Neural progenitor cell (in vitro differentiated cells): ENCODE results near the gene TDRD10.

ENCODE experiments used
- EZH2 ChIP-seq: fragments of 200-600 bp; sonication (generic); IDR thresholded peaks from 2 replicates; pipeline ENCODE4 v1.6.1; 2017; ENCODE audit warnings: antibody characterized with exemption, mild to moderate bottlenecking, moderate library complexity
- TF ChIP-seq, protein P1 (sequence below): fragments of 200-600 bp; sonication (generic); IDR thresholded peaks from 2 replicates; pipeline ENCODE4 v1.5.1; 2017; ENCODE audit warnings: antibody characterized with exemption, mild to moderate bottlenecking

- TF ChIP-seq EZH2, result no peak
- TF ChIP-seq, protein P1, sequence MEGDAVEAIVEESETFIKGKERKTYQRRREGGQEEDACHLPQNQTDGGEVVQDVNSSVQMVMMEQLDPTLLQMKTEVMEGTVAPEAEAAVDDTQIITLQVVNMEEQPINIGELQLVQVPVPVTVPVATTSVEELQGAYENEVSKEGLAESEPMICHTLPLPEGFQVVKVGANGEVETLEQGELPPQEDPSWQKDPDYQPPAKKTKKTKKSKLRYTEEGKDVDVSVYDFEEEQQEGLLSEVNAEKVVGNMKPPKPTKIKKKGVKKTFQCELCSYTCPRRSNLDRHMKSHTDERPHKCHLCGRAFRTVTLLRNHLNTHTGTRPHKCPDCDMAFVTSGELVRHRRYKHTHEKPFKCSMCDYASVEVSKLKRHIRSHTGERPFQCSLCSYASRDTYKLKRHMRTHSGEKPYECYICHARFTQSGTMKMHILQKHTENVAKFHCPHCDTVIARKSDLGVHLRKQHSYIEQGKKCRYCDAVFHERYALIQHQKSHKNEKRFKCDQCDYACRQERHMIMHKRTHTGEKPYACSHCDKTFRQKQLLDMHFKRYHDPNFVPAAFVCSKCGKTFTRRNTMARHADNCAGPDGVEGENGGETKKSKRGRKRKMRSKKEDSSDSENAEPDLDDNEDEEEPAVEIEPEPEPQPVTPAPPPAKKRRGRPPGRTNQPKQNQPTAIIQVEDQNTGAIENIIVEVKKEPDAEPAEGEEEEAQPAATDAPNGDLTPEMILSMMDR, result no peak
Observed at GRCh38 chr1:154571244-154571963, 69.4 kb downstream of the TDRD10 start.
